GM12878 (cell line): ENCODE results near the gene IFI30. TPM values are rescaled to one million over a fixed set of nuclear protein-coding genes. Genes with fewer than 3 reads are reported as not detected.

Source experiments
- CHD1 ChIP-seq: IDR thresholded peaks from 2 replicates; pipeline ENCODE4 v1.6.1; 2012; ENCODE audit warnings: low read depth, low read length, improper control_type of control experiment
- CUX1 ChIP-seq: IDR thresholded peaks from 2 replicates; pipeline ENCODE4 v1.6.1; 2012; ENCODE audit warnings: improper control_type of control experiment, low read depth, low read length; ENCODE audit not compliant: insufficient replicate concordance
- PBX3 ChIP-seq: IDR thresholded peaks from 2 replicates; pipeline ENCODE4 v1.6.1; 2011; ENCODE audit warnings: mild to moderate bottlenecking, low read depth, low read length, moderate library complexity; ENCODE audit not compliant: insufficient replicate concordance
- polyA plus RNA-seq, 11 experiments: library from polyadenylated mRNA; depleted of rRNA in 4 of 11; unstranded in 6 of 11; stranded (reverse) in 5 of 11; fragments of >200 nt; fragmentation: Nextera tagmentation in 4 of 11; fragmentation: Illumina TruSeq in 1 of 11; extraction: Ambion mirVana in 4 of 11; extraction: Trizol in 1 of 11; gene quantifications; 1 replicate in 1 of 11; 2 replicates in 10 of 11; pipeline versions ENCODE4 v1.2.1 to v1.2.3, GENCODE V29; 2011 to 2016; ENCODE audit warnings: inconsistent platforms in 2 of 11, missing spikeins in 2 of 11, low read depth in 1 of 11
- total RNA-seq, 4 experiments: library from RNA; depleted of rRNA in 3 of 4; stranded (reverse); fragments of >200 nt in 3 of 4; fragmentation: Illumina TruSeq in 1 of 4; extraction: Trizol in 1 of 4; gene quantifications; 2 replicates each; pipeline versions ENCODE4 v1.2.1 to v1.2.3, GENCODE V29; 2013 to 2021

Gene IFI30
- total and polyA plus RNA-seq, 10 of the 15 experiments (the other 5 are each of a cell fraction or from before 2014, with no cell fraction given) = 221 to 1,112 (median 451) TPM

- TF ChIP-seq PBX3 (no peak), CUX1 (no peak), CHD1 (no peak)
Measured at GRCh38 chr19:18167011-18167410, 6.6 kb upstream of the IFI30 start (continued).
